HG03457 (cell line): ENCODE data around the gene WNT3.
"Not testable (repeated sequence)": the region's sequence is repeated elsewhere in the genome, so short reads cannot be mapped to it uniquely, and the experiment has no call there.

Source experiments
- ATAC-seq: cut with Tn5 transposase; IDR thresholded peaks from one replicate; pipeline ENCODE4 v1.9.1; 2021; ENCODE audit warnings: moderate number of reproducible peaks; ENCODE audit not compliant: unreplicated experiment

WNT3 gene

DNA sequence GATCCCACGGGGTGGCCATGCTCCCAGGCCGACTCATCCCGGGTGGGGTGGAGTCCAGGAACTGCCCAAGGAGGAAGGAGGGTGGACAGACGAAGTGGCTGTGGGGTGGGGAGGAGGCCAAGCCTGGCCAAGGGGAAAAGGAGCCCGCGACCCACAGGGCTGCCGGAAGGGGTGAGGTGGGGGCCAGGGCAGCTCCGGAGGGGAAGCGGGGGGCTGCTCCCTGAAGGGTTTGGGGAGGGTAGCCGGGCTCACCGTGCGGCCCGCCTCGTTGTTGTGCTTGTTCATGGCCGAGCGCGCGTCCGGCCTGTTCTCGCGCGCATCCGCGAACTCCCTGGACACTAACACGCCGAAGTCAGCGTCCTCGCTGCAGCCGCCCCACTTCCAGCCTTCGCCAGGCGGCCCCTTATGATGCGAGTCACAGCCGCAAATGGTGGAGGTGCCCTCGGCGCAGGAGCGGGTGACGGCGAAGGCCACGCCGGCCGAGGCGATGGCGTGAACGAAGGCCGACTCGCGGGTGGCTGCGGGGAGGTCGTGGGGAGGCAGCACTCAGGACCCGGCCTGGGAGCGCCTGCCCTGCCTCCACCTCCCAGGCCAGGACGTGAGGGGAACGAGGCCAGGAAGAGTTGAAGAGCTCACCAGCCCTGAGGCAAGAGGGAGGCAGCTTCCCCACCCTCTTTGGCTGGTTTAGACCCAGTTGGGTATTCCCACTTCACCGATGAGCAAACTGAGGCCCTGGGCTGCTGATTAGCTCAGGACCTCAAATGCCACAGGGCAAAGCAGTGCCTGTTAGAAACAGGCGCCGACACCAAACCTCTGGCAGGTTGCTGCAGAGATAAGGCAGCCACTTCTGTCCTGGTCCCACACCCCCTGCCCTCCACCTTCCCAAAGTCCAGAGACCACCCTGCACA is 48.7 kb downstream of the WNT3 start:
- ATAC-seq: no peak

DNA sequence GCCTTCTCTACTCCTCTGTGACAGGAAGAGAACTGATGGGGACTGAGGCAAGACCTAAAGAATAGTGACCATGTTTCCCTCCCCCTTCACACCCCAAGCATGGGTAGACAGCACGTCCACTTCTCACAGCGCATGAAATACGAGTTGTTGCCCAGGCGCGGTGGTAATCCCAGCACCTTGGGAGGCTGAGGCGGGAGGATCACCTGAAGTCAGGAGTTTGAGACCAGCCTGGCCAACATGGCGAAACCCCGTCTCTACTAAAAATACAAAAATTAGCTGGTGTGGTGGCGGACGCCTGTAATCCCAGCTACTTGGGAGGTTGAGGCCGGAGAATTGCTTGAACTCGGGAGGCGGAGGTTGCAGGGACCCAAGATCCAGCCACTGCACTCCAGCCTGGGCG is 49.6 kb downstream of the WNT3 start:
- not testable (repeated sequence) for ATAC-seq

DNA sequence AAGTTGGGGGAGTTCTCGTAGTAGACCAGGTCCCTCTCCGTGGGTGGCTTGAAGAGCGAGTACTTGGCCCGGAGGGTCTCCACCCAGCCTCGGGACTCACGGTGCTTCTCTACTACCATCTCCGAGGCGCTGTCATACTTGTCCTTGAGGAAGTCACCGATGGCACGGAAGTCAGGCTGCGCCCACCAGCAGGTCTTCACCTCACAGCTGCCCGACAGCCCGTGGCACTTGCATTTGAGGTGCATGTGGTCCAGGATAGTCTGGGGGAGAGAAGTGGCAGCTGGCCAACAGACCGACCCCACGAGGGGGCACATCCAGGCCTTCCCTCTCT is 50.0 kb downstream of the WNT3 start:
- ATAC-seq: no peak

DNA sequence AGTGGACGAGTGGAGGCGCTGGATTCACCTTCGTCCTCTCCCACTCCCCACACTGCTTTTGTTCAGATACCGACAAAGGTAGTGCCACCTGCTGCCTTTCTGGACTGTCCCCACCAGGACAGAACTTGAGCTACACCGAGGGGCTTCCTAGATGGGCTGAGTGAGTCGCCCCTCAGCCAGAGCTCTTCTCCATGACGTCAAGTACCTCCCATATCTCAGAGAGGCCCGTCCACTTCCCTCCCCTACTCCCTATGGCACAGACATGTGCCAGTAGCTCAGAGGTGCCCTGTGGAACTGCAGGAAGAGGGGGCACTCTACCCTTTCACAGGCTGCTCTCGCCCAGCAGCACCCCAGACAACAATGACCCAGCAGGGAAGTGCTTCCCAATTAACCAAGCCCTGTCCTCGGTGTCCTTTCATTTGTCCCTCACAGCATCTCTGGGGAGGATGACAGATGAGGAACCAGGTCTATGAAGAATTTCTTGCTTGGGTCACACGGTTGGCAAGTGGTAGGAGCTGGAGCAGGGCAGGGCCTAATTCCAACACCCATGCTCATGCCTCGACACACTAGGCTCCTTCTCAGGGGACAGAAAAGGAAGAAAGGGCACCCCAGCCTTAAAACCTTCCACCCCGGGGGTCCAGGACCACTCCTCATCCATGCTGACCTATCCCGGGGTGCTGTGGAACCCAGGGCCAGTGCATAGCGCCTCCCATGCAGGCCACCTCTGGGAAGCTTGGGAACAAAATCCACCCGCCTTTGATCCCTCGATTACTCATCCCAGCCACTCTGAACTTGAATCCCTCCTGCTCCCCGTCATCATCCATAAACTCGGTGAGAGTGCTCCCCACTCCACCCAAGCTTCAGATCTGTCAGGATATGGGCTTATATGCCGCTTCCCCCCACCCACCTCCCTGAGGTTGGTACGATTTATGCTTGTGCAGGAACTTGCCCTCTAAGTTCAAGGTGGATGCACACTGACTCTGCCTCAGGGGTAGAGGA is 51.7 kb downstream of the WNT3 start:
- no peak for ATAC-seq

DNA sequence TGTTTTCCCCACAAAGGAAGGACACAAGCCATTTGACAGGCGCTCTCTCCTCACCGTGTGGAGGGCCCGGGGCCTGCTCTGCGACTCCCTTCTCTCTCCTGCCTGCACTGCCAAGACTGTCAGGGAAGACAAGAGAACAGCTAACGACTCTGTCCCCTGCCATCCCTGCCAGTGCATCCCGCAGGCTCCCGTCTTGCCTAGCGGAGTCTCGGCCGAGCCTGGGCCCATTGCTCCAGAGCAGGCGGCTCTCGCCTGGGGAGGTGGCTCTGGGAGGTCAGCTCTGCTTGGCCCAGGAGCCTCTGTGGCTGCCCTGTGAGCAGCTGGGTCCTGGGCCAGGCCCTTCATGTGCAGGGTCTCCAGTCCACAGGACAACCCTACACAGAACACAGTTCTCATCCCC is 53.0 kb downstream of the WNT3 start:
- ATAC-seq: no peak

DNA sequence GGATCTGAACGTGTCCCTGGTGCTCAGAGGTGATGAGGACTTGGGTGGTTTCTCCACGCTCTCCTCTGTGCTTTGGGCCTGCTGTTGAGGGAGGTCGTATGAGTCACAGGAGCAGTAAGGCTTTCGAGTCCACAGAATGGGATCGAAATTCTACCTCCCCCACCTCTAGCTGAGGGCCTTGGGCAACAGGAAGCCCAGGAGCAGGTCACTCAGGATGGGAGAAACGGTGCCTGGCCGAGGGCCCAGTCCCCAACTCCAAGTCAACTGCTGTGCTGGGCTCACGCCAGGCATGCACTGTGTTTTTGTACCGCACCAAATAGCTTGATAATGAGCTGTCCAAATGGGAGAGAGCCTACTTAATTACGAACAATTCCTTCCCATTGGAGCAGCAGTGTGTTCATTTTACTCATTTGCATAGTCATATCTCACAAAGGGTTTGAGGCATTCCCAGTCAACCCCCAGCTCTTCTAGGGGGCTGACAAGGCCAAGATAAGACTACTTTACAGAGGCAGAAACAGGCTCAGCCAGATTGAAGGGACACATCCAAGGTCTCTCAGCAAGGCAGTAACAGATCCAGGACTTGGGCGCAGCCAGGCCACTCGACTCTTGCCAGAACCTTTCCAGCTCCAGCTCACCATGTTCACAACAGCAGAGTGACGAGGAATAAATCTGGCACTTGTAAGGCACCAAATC is 53.6 kb downstream of the WNT3 start:
- ATAC-seq: no peak

DNA sequence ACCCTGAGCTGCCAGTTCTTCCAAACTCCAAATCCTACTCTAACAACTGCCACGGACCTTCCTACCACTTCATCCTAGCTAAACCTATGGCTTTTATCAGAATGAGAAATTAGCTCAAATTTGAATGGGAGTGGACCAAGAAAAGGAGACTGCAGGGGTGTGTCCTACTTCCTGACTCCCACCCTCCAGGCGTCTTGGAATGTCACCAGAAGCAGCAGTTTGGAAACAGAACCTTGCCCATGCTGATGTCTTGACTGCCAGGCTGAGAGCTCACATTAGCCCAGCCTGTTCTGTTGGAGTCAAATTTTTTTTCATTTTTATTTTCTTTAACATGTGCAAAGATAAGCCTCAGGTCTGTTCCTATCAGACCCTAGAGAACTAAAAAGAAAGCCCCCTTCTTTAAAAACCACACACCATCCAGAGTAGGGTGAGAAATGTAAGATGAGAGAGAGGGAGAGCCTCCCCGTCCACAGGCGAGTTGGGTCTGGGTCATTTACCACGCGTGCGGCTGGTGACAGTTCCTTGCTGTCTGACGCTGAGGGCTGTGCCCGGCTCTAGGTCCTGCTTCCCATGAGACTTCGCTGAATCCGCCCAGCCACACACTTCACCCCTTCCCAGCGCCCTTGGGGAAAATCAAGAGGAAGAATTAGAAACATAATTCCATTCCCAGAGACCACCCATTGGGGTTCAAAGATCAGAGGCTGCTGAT is 54.3 kb downstream of the WNT3 start:
- ATAC-seq: no peak

DNA sequence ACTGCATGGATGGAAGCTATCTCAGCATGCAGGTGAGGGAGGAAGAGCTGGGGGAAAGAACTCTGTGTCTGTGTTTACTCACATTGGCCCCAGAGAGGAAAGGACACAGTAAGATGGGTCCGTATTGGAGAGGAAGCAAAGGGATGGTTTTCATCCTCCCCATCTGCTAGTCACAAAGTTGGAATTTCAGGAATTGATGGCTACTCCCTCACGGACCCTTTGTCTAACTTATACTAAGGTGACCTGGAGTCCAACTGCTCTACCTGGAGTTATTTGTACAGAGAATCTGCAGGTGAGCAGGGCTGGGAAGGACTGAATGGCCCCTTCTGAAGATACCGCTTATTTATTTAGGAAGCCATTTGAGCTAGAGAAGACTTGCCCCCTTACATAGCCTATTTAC is 55.1 kb downstream of the WNT3 start:
- no peak for ATAC-seq

DNA sequence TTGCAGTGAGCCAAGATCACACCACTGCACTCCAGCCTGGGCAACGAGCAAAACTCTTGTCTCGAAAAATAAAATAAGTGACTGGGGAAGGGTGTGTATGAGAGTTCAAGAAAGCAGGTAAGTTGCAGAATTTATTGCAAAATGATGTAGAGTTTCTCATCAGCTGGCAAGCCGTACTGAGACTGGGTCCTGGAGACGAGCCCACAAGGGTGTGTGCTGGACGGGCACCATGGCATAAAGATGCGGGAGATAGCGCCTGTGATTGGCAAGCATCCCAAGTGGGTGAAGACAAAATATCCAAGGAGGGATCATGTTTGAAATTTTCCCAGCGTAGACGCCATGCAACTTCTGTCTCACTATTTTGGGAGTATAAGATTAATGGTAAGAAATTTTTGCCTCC is 59.4 kb downstream of the WNT3 start:
- no peak for ATAC-seq

DNA sequence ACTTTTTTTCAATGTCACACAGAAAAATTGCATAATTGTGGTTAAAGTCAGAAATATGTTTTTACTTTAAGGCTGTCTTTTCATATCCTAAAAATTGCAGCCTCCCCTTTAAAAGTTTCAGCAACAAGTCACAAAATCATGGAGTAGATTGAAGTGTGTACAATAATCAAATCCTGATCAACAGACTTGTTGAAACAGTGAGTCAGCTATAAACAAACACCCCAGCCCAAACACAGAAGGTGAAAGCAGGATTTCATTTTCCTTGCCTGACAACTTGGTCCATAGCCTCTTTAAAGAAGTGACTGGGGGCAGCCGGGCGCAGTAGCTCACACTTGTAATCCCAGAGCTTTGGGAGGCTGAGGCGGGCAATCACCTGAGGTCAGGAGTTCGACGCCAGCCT is 59.9 kb downstream of the WNT3 start:
- no peak for ATAC-seq

DNA sequence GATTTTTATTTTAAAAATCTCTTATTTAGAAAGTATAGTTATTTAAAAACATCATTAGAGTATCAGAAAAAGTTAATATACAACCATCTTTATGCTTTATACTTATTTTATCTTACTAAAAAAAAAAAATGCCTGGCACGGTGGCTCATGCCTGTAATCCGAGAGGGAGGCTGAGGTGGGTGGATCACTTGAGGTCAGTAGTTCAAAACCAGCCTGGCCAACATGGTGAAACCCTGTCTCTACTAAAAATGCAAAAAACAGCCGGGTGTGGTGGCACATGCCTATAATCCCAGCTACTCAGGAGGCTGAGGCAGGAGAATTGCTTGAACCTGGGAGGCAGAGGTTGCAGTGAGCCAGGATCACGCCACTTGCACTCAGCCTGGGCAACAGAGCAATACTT is 60.9 kb downstream of the WNT3 start:
- ATAC-seq: not testable (repeated sequence)

DNA sequence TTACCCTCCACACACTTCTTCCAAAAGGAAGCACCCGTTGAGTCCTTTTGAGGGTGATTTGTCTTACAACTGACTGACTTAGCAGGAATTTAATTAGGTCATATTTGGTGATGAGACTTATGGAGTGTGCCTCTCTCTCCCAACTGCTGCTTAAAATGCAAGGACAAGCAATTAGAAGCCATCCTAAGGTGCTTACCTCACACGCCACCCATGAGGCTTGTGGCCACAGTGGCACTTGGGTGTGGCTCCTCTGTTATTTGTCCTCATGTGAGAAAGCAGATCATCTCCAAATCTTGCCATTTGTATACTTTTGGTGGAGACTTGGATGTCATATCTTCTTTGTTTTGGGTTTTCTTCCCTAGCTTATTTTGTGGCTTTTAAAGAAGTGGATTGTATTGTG is 61.6 kb downstream of the WNT3 start:
- no peak for ATAC-seq

DNA sequence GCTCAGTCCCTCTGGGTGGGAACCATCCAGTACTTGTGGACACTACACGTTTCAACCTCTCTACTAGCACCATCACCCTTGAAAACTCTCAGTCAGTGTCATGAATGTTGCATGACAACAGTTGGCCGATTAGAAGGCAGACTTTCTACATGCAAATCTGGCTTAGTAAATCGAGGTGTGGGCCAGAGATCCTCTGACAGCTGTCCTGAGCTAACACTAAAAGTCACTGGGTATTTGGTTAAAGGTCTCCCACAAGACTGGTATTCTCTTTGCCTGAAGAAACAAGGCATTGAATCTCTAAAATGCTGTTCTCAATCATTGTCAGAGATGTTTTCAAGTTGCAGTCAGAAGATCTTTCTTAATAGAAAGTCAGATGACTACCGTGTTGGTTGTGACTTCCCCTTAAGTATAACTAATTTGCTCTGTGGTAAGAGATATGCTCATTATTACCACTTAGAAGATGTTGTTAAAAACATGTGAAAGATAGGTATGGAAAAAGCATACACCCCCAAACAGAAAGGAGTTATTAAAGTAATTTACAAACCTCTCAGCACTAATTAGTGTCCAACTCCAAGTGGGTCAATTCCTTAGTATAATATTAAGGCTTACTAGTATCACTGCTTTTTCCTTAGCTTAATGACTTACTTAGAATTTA is 62.3 kb downstream of the WNT3 start:
- ATAC-seq: no peak

DNA sequence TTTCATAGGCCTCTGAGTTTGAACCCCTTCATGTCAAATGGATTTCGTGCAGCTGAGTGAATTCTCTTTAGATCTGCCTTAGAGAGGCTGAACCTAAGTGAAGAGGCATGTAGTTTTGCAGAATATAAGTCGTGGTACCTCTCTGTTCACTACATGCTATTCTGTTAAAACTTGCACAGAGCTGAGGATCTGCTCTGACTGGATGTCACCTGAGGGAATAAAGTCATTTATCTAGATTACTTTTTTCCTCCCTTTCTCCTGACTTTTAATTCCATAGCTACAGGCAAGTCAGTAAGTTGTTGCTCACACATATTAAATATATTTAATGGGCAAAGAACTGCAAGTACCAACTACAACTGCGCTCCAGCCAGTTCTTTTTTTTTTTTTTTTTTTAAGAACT is 64.7 kb downstream of the WNT3 start:
- ATAC-seq: no peak

DNA sequence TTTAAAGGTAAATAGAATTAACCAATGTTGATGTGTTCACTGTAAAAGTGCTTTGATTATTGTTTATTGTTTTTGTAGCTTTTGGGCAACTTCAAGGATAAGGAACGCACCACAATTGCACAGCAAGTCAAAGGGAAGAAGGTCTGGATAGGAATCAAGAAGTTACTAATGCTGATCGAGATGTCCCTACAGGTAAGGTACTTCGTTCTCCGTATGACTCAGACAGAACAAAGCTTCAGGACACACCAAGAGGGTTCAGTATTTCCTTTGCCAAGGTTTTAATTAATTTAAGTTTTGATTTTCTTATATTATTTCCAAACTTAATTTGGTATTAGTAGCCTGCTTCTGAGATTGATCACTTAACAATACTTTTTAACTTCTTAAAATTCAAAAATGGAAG is 67.1 kb downstream of the WNT3 start:
- no peak for ATAC-seq

DNA sequence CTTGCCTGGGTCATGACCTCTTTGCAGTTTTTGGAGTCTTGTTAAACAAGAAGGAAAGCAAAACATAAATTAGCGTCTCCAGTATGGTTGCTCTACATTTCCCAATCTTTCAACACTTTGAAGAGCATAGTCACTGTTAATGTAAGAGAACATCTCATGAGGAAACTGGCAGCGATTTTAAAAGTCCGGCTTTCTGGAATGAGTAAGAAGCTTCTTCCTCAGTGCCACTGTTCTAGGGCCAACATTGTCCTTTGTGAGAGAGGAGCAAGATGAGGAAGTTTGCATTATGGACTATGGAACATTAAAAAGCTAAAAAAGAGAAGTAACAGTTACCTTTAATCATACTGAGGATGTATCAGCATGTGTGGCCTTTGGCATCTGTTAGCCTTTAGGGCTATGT is 73.1 kb downstream of the WNT3 start:
- no peak for ATAC-seq

DNA sequence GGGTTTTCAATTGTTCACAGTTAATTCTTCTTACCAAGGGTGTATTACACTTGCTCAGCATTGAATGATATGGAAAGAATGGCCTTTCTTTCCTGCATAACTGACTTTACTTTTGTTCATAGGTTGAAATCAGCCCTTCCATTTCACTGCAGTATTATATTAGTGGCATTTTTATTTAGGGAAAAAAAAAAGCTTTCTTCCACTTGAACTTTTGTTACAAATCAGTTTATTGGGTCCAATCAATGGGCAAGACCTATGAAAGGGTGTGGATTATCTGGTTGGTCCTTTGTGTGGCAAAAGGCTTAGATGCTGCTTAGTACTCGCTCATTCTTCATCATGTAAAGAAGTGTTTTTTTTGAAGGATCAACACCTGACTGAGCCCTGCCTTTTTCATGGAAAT is 74.1 kb downstream of the WNT3 start:
- no peak for ATAC-seq

DNA sequence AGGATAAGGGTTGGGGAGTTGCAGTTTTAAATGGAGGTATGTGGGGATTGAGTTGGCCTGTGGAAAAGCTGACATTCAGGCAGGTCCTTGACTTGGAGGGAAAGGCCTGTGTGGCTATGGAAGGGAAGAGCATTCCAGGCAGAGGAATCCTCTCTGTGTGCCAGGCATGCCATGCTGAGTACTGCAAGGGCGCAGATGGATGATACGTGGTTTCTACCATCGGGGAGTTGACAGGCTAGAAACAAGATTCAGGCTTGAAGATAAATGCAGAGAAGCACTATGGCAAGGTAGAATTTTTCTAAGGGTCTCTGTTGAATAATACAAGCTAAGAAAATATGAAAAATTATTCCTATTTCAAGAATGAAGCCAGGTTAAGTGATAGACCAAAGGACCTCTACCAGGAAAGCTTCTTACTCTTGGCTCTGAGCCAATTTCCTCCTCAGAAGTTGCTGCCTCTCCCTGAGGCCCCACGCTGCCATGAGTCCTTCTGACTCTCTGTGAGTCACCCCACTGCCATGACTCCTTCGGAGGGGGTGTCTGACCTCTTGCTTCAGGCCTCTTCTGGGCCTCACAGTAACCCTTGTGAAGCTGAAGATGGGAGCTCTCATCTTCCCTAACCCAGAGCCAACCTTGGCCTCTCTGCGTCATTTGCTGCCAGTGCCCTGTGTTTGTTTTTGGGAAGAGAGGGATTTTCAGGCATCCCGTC is 75.8 kb downstream of the WNT3 start:
- ATAC-seq: no peak

DNA sequence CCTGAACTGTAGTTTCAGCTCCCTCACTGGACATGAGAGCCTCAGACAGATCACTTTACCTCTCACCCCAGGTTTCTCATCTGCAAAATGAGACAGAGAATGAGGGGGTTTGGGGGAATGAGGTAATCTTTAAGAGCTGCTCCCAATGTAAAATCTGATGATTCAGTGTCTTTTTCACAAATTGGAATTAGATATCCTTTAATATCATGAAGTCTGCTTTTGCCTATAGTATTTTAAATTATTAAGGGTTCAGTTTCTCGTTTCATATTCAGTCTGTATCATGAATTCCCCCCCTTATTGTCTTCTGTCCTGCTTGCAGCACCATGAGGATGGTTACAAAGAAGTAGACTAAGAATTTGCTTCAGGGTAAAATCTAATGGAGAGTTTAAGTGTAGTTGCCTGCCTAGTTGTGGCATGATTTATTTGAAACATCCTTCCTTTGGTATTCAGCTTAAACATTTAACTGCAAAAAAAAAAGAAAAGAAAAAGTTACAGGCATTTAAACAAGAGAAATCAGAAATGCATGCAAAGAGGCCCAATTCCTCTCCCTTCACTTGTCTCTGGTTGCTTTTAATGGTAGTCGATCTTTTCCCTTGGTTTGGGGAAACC is 77.3 kb downstream of the WNT3 start:
- no peak for ATAC-seq
